ENCODE results near the gene NOTCH2. TPM values are rescaled to one million over a fixed set of nuclear protein-coding genes. Genes with fewer than 3 reads are reported as not detected.

Gene NOTCH2
- total RNA-seq, 1 donor from 2014 or later = 66.6 TPM

GRCh38 chr1:119988306-119989062 lies 81.0 kb downstream of the NOTCH2 start:
- H3K4me3 Mint-ChIP-seq = no peak overlapping the region
- H3K36me3 Mint-ChIP-seq = peaks cover 29% of the 10 kb centered on the region
- H3K27me3 Mint-ChIP-seq (ENCODE audit: insufficient read depth, low read depth) = no peaks in the 10 kb centered on the region
- no peaks in the 10 kb centered on the region for H3K27me3 ChIP-seq
- H2AFZ ChIP-seq (replicated peaks) = no peak overlapping the region
- DNase-seq (ENCODE audit: low spot score) = no peak
- no peak overlapping the region for H3K27ac Mint-ChIP-seq
- no peaks in the 10 kb centered on the region for H3K79me2 ChIP-seq (ENCODE audit: low read depth)
- no peaks in the 10 kb centered on the region for H3K4me1 Mint-ChIP-seq
- no peak overlapping the region for H3K4me3 ChIP-seq
- H3K4me2 ChIP-seq = no peak overlapping the region
- no peaks in the 10 kb centered on the region for H3F3A ChIP-seq (ENCODE audit: low read depth)
- H3K9me3 ChIP-seq (ENCODE audit: low read depth) = no peaks in the 10 kb centered on the region
- no peaks in the 10 kb centered on the region for H3K4me1 ChIP-seq
- no peaks in the 10 kb centered on the region for H3K9me3 Mint-ChIP-seq
- no peak overlapping the region for H3K9ac ChIP-seq
- no peaks in the 10 kb centered on the region for H3K36me3 ChIP-seq
- H4K20me1 ChIP-seq (ENCODE audit: low read depth) = no peaks in the 10 kb centered on the region
- H3K27ac ChIP-seq = no peak overlapping the region
- TF ChIP-seq EZH2 (IDR thresholded peaks at IDR 0.05) (no peak), CTCF (IDR thresholded peaks at IDR 0.05) (no peak), EZH2phosphoT487 (IDR thresholded peaks at IDR 0.05) (no peak)

- Mint-ChIP-seq H3K36me3 (peaks cover 31% of the 10 kb centered on the region), H3K27ac (no peak overlapping the region), H3K9me3 (no peaks in the 10 kb centered on the region), H3K4me3 (no peak overlapping the region), H3K4me1 (no peaks in the 10 kb centered on the region), H3K27me3 (ENCODE audit: insufficient read depth, low read depth) (no peaks in the 10 kb centered on the region)
- H2AFZ ChIP-seq (replicated peaks) = no peak overlapping the region
- H3K9me3 ChIP-seq (ENCODE audit: low read depth) = no peaks in the 10 kb centered on the region
- no peak overlapping the region for H3K4me3 ChIP-seq
- no peaks in the 10 kb centered on the region for H3K79me2 ChIP-seq (ENCODE audit: low read depth)
- H3K4me1 ChIP-seq = no peaks in the 10 kb centered on the region
- no peaks in the 10 kb centered on the region for H3K27me3 ChIP-seq
- no peak overlapping the region for H3K9ac ChIP-seq
- TF ChIP-seq EZH2phosphoT487 (IDR thresholded peaks at IDR 0.05) (no peak), EZH2 (IDR thresholded peaks at IDR 0.05) (no peak), CTCF (IDR thresholded peaks at IDR 0.05) (no peak)
- H3K27ac ChIP-seq = no peak overlapping the region
- H3F3A ChIP-seq (ENCODE audit: low read depth) = no peaks in the 10 kb centered on the region
- no peak overlapping the region for H3K4me2 ChIP-seq
- no peak for DNase-seq (ENCODE audit: low spot score)
- no peaks in the 10 kb centered on the region for H4K20me1 ChIP-seq (ENCODE audit: low read depth)
- H3K36me3 ChIP-seq = no peaks in the 10 kb centered on the region
Measured at GRCh38 chr1:119987686-119988085, 81.8 kb downstream of the NOTCH2 start.

- Histone ChIP-seq H4K20me1 (ENCODE audit: low read depth) (no peaks in the 10 kb centered on the region), H2AFZ (replicated peaks) (no peak overlapping the region), H3K79me2 (ENCODE audit: low read depth) (no peaks in the 10 kb centered on the region), H3K4me2 (no peak overlapping the region), H3K9me3 (ENCODE audit: low read depth) (no peaks in the 10 kb centered on the region), H3K9ac (no peak overlapping the region), H3F3A (ENCODE audit: low read depth) (no peaks in the 10 kb centered on the region), H3K27me3 (no peaks in the 10 kb centered on the region), H3K36me3 (no peaks in the 10 kb centered on the region), H3K27ac (no peak overlapping the region), H3K4me1 (no peaks in the 10 kb centered on the region), H3K4me3 (no peak overlapping the region)
- Mint-ChIP-seq H3K4me3 (no peak overlapping the region), H3K27me3 (ENCODE audit: insufficient read depth, low read depth) (no peaks in the 10 kb centered on the region), H3K4me1 (no peaks in the 10 kb centered on the region), H3K9me3 (no peaks in the 10 kb centered on the region), H3K36me3 (peaks cover 31% of the 10 kb centered on the region), H3K27ac (no peak overlapping the region)
- TF ChIP-seq CTCF (IDR thresholded peaks at IDR 0.05) (no peak), EZH2phosphoT487 (IDR thresholded peaks at IDR 0.05) (no peak), EZH2 (IDR thresholded peaks at IDR 0.05) (no peak)
- no peak for DNase-seq (ENCODE audit: low spot score)
Measured at GRCh38 chr1:119987112-119987511, 82.3 kb downstream of the NOTCH2 start.
